H9 (cell line): Measurements from ENCODE around the gene NTRK3. TPM values are rescaled to one million over a fixed set of nuclear protein-coding genes. Genes with fewer than 3 reads are reported as not detected.

Experiments
- DNase-seq: peaks from one replicate; pipeline ENCODE4 v3.0.0-alpha.2; 2017
- H2AFZ ChIP-seq: one replicate; pipeline ENCODE4 v1.6.1; 2013; ENCODE audit warnings: mild to moderate bottlenecking, low read length, control low read depth, moderate library complexity
- H2AK5ac ChIP-seq: 2 replicates; pipeline ENCODE4 v1.6.1; 2013; ENCODE audit warnings: low read length, control low read depth, mixed read lengths; ENCODE audit not compliant: insufficient read length
- H2BK120ac ChIP-seq: one replicate; pipeline ENCODE4 v1.6.1; 2013; ENCODE audit warnings: low read depth, mild to moderate bottlenecking, low read length, control low read depth, inconsistent platforms; ENCODE audit not compliant: poor library complexity, severe bottlenecking
- H2BK12ac ChIP-seq: 2 replicates; pipeline ENCODE4 v1.6.1; 2013; ENCODE audit warnings: low read length, control low read depth, mixed read lengths, low read depth; ENCODE audit not compliant: insufficient read length
- H2BK15ac ChIP-seq: 2 replicates; pipeline ENCODE4 v1.6.1; 2013; ENCODE audit warnings: low read depth, low read length, control low read depth
- H2BK20ac ChIP-seq: one replicate; pipeline ENCODE4 v1.6.1; 2013; ENCODE audit warnings: low read depth, mild to moderate bottlenecking, low read length, control low read depth, inconsistent platforms; ENCODE audit not compliant: poor library complexity, severe bottlenecking
- H2BK5ac ChIP-seq: 2 replicates; pipeline ENCODE4 v1.6.1; 2013; ENCODE audit warnings: low read length, control low read depth, mixed read lengths; ENCODE audit not compliant: insufficient read length
- H3K14ac ChIP-seq: 2 replicates; pipeline ENCODE4 v1.6.1; 2013; ENCODE audit warnings: low read length, control low read depth; ENCODE audit not compliant: insufficient read depth
- H3K18ac ChIP-seq: 2 replicates; pipeline ENCODE4 v1.6.1; 2013; ENCODE audit warnings: low read depth, mild to moderate bottlenecking, mixed read lengths, low read length, control low read depth; ENCODE audit not compliant: insufficient read length
- H3K23ac ChIP-seq: 2 replicates; pipeline ENCODE4 v1.6.1; 2013; ENCODE audit warnings: low read length, control low read depth, mixed read lengths, low read depth; ENCODE audit not compliant: insufficient read length
- H3K23me2 ChIP-seq: 2 replicates; pipeline ENCODE4 v1.6.1; 2013; ENCODE audit warnings: low read depth, mild to moderate bottlenecking, mixed read lengths, low read length, control low read depth; ENCODE audit not compliant: insufficient read length, poor library complexity, severe bottlenecking
- H3K27ac ChIP-seq: 2 replicates; pipeline ENCODE4 v1.5.1; 2013; ENCODE audit warnings: low read length, control low read depth, mixed read lengths, low read depth; ENCODE audit not compliant: insufficient read length
- H3K27me3 ChIP-seq: 2 replicates; pipeline ENCODE4 v1.6.1; 2013; ENCODE audit warnings: low read length, control low read depth, inconsistent platforms; ENCODE audit not compliant: insufficient read depth
- H3K4ac ChIP-seq: 2 replicates; pipeline ENCODE4 v1.6.1; 2013; ENCODE audit warnings: low read depth, mild to moderate bottlenecking, control low read depth, inconsistent platforms, low read length, moderate library complexity
- H3K4me1 ChIP-seq: 2 replicates; pipeline ENCODE4 v1.6.1; 2013; ENCODE audit warnings: low read length, control low read depth, inconsistent platforms; ENCODE audit not compliant: insufficient read depth
- H3K4me2 ChIP-seq: 2 replicates; pipeline ENCODE4 v1.6.1; 2013; ENCODE audit warnings: low read length, control low read depth, mixed read lengths; ENCODE audit not compliant: insufficient read length, insufficient read depth
- H3K56ac ChIP-seq: 2 replicates; pipeline ENCODE4 v1.6.1; 2013; ENCODE audit warnings: low read depth, mild to moderate bottlenecking, mixed read lengths, low read length, control low read depth; ENCODE audit not compliant: insufficient read length
- H3K79me1 ChIP-seq: 2 replicates; pipeline ENCODE4 v1.6.1; 2013; ENCODE audit warnings: low read depth, mild to moderate bottlenecking, moderate library complexity, low read length, control low read depth, inconsistent platforms; ENCODE audit not compliant: insufficient read depth, poor library complexity, severe bottlenecking
- H3K79me2 ChIP-seq: 2 replicates; pipeline ENCODE4 v1.6.1; 2013; ENCODE audit warnings: low read length, control low read depth, inconsistent platforms; ENCODE audit not compliant: insufficient read depth
- H3K9ac ChIP-seq: 2 replicates; pipeline ENCODE4 v1.6.1; 2013; ENCODE audit warnings: low read length, control low read depth, mixed read lengths; ENCODE audit not compliant: insufficient read length; ENCODE audit errors: extremely low read depth
- H3K9me3 ChIP-seq: one replicate; pipeline ENCODE4 v1.6.1; 2013; ENCODE audit warnings: low read depth, low read length, inconsistent platforms; ENCODE audit not compliant: control insufficient read depth
- H3T11ph ChIP-seq: one replicate; pipeline ENCODE4 v1.6.1; 2013; ENCODE audit warnings: mild to moderate bottlenecking, low read length, control low read depth, inconsistent platforms
- H4K20me1 ChIP-seq: one replicate; pipeline ENCODE4 v1.6.1; 2013; ENCODE audit not compliant: control insufficient read depth, insufficient read length, insufficient read depth
- H4K5ac ChIP-seq: 2 replicates; pipeline ENCODE4 v1.6.1; 2013; ENCODE audit warnings: low read depth, mild to moderate bottlenecking, mixed read lengths, low read length, control low read depth; ENCODE audit not compliant: insufficient read length
- H4K8ac ChIP-seq: replicated peaks from 2 replicates; pipeline ENCODE4 v1.6.1; 2013; ENCODE audit warnings: low read length, control low read depth, mixed read lengths, low read depth; ENCODE audit not compliant: insufficient read length
- H4K91ac ChIP-seq: 2 replicates; pipeline ENCODE4 v1.6.1; 2013; ENCODE audit warnings: low read depth, mild to moderate bottlenecking, moderate library complexity, mixed read lengths, low read length, control low read depth; ENCODE audit not compliant: insufficient read length
- H3K27ac Mint-ChIP-seq, 3 experiments: 2 replicates in 2 of 3; 3 replicates in 1 of 3; pipeline ENCODE4 v1.8.0; 2020 to 2021; ENCODE audit warnings: mixed read lengths in 3 of 3, mild to moderate bottlenecking in 1 of 3, moderate library complexity in 1 of 3
- H3K27me3 Mint-ChIP-seq: 2 replicates; pipeline ENCODE4 v1.8.0; 2021; ENCODE audit warnings: low read depth, mild to moderate bottlenecking, moderate library complexity, mixed read lengths
- H3K36me3 Mint-ChIP-seq, 3 experiments: 2 replicates in 2 of 3; 3 replicates in 1 of 3; pipeline ENCODE4 v1.8.0; 2020 to 2021; ENCODE audit warnings: low read depth in 3 of 3, mixed read lengths in 3 of 3; ENCODE audit not compliant: insufficient read depth in 1 of 3
- H3K4me1 Mint-ChIP-seq, 2 experiments: 2 replicates each; pipeline ENCODE4 v1.8.0; 2020; ENCODE audit warnings: mixed read lengths in 2 of 2
- H3K4me3 Mint-ChIP-seq, 2 experiments: 2 replicates in 1 of 2; 3 replicates in 1 of 2; pipeline ENCODE4 v1.8.0; 2020 to 2021; ENCODE audit warnings: mild to moderate bottlenecking in 2 of 2, mixed read lengths in 2 of 2, moderate library complexity in 1 of 2
- H3K9me3 Mint-ChIP-seq, 2 experiments: 2 replicates in 1 of 2; 3 replicates in 1 of 2; pipeline ENCODE4 v1.8.0; 2020; ENCODE audit warnings: mild to moderate bottlenecking in 2 of 2, mixed read lengths in 2 of 2, moderate library complexity in 1 of 2
- WGBS: extraction: QIAGEN DNeasy Blood & Tissue Kit; methylation state at CpG from one replicate; pipeline ENCODE4 v1.1.7; 2013; ENCODE audit warnings: missing lambda C conversion rate, low lambda C conversion rate, mixed read lengths; ENCODE audit not compliant: insufficient read length; ENCODE audit errors: extremely low coverage; 5-methylcytosine and 5-hydroxymethylcytosine counted together
- total RNA-seq: library from RNA; stranded (reverse); gene quantifications from 2 replicates; pipeline ENCODE4 v1.2.1, GENCODE V29; 2021
- TF ChIP-seq, protein P1 (sequence below): fragments of 200-600 bp; sonication (generic); conservative IDR thresholded peaks from 3 replicates; pipeline ENCODE4 v1.8.0; 2021; ENCODE audit warnings: antibody characterized with exemption, mild to moderate bottlenecking

Gene NTRK3
- total RNA-seq, 1 experiment from 2014 or later: 2.5 TPM

DNA sequence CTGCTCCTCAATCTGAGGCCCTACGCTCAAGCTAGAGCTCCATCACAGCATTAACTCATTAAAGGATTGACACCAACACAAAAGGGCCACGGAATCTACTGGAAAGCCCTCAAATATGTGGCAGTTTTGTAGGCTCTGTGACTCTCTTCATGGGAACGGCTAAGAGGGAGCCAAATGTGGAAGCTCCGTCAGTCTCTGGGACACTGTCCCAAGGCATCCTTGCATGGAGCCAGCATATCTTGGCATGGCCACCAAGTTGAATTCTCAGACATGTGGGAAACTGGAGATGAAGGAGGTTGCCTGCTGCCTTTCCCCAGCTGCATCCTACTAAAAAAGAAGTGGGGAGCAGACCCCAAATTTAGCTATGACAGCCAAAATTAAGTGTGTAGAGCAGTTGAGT lies 296.9 kb downstream of the NTRK3 start:
- H3K18ac ChIP-seq: no peak overlapping the region
- H4K5ac ChIP-seq: no peak overlapping the region
- H3K27ac ChIP-seq: no peak overlapping the region
- TF ChIP-seq, protein P1, sequence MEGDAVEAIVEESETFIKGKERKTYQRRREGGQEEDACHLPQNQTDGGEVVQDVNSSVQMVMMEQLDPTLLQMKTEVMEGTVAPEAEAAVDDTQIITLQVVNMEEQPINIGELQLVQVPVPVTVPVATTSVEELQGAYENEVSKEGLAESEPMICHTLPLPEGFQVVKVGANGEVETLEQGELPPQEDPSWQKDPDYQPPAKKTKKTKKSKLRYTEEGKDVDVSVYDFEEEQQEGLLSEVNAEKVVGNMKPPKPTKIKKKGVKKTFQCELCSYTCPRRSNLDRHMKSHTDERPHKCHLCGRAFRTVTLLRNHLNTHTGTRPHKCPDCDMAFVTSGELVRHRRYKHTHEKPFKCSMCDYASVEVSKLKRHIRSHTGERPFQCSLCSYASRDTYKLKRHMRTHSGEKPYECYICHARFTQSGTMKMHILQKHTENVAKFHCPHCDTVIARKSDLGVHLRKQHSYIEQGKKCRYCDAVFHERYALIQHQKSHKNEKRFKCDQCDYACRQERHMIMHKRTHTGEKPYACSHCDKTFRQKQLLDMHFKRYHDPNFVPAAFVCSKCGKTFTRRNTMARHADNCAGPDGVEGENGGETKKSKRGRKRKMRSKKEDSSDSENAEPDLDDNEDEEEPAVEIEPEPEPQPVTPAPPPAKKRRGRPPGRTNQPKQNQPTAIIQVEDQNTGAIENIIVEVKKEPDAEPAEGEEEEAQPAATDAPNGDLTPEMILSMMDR: no peak
- DNase-seq: no peak
- Mint-ChIP-seq H3K9me3 (no peaks in the 10 kb centered on the region), H3K27ac (no peak overlapping the region; a peak in 1 of 7 replicates), H3K4me3 (no peak overlapping the region), H3K27me3 (peaks cover 4% of the 10 kb centered on the region; the same call in 1 of the 2 replicates), H3K36me3 (no peaks in the 10 kb centered on the region), H3K4me1 (peaks cover 7 to 20% of the 10 kb centered on the region in 2 experiments)
- H2BK12ac ChIP-seq: no peak overlapping the region
- H2BK15ac ChIP-seq: no peak overlapping the region
- no peaks in the 10 kb centered on the region for H3K79me1 ChIP-seq
- no peak overlapping the region for H3K4me2 ChIP-seq
- no peak overlapping the region for H3K23ac ChIP-seq
- H4K8ac ChIP-seq: no peak overlapping the region
- H3K9ac ChIP-seq: no peak overlapping the region
- H4K20me1 ChIP-seq: no peaks in the 10 kb centered on the region
- H3K14ac ChIP-seq: no peak overlapping the region
- no peak overlapping the region for H3K56ac ChIP-seq
- no peaks in the 10 kb centered on the region for H3K23me2 ChIP-seq
- no peak overlapping the region for H2BK5ac ChIP-seq
- H3K4ac ChIP-seq: no peak overlapping the region
- no peaks in the 10 kb centered on the region for H3K4me1 ChIP-seq
- H3K27me3 ChIP-seq: no peaks in the 10 kb centered on the region
- no peak overlapping the region for H2BK120ac ChIP-seq
- no peak overlapping the region for H3T11ph ChIP-seq
- no peak overlapping the region for H2AK5ac ChIP-seq
- H3K79me2 ChIP-seq: no peaks in the 10 kb centered on the region
- WGBS: no CpG with 5 or more reads among the region's 4 CpGs
- no peak overlapping the region for H2BK20ac ChIP-seq
- H2AFZ ChIP-seq: no peak overlapping the region
- H4K91ac ChIP-seq: no peak overlapping the region
- no peaks in the 10 kb centered on the region for H3K9me3 ChIP-seq
